HG03457 (cell line): ENCODE data around the gene DDHD1.
A peak's percentile ranks its signal among the peaks of the same experiment; 100 is the strongest.
"Not testable (repeated sequence)": the region's sequence is repeated elsewhere in the genome, so short reads cannot be mapped to it uniquely, and the experiment has no call there.

Source experiments
- ATAC-seq: cut with Tn5 transposase; IDR thresholded peaks from one replicate; pipeline ENCODE4 v1.9.1; 2021; ENCODE audit warnings: moderate number of reproducible peaks; ENCODE audit not compliant: unreplicated experiment

DDHD1 gene

DNA sequence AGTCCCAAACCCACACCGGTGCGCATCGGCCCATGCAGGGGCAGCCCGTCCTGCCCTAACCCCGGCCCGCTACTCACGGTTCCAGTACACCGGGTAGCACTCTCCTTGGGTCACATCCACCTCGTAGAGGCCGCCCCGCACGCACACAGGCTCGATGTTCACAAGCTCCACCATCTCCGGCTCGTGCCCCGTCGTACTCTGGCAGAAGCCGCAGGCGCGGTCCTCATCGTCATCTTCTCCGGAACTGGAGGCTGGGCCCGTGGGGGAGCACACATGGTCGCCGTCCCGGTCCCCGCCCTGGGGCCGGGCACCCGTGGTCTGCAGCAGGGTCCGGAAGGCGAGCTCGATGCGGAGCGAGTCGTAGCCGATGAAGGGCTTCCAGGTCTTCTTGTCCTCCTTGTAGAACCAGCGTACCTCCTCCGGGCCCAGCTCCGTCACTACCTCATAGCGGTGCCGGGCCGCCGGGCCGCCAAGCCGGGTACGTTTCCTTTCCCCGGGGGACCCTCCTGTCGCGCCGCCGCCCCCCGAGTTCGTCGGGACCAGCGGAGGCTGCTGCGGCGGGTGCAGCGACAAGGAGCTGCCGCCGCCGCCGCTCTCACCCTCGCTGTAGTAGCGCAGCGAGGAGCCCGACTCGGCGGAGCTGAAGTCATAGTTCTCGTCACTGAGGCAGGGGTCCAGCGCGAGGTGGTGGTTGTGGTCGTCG is 788 bp downstream of the DDHD1 start:
- ATAC-seq, result peak; percentile 4

DNA sequence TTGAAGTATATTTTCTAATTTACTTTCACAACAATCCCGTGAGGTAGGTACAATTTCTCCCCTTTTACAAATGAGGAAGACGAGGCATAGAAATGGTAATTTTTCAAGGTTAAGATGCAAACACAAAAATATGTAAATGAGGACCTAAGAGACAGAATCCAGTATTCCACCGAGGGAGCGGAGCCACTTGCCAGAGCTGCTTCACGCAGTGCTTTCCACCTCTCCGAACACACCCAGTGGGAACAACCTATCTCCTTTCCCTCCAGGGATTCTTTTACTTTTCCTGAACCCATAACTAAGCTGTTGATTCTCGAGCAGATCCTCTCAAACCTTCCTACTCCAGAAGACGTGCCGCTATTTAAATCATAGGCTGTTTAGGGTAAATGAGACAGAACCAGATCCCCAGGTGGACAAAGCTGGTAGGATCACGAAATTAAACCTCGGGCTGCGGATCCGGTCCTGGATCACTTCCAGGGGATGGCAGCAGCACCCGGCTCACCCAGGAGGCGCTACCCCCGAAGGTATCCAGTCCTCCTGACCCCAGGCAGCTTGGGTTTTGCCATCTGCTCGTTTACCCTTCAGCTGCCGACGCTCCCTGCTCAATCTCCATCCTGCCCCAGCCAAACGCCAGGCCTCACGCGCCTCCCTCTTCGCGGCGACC is 1.5 kb downstream of the DDHD1 start:
- no peak for ATAC-seq

DNA sequence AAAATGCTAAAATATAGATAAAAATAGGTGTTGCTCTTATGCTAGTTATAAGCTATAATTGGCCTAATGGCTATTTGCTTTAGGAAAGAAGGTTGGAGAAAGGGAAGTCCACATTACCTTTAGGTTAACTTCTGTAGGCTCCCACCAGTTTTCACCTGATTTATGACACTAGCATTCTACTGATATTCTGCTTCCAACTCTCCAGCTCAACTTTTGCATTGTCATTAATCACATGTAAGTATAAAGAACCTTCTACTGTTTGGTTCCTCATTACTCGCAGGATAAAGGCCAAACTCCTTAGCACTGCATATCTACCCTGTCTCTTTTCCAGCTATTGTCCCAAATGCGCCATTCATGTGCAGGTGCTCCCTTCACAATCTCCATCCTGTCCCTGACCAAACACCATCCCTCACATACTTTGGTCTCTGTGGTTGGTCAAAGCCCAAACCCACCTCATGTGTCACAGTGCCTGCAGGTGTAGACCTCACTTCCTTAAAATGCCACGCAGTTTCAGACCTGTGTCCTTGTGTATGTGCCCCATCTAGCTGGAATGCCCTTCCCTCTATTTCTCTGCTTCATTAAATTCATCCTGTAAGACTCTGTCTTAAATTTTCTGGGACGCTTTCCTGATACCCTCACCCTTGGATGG is 3.3 kb downstream of the DDHD1 start:
- no peak for ATAC-seq

DNA sequence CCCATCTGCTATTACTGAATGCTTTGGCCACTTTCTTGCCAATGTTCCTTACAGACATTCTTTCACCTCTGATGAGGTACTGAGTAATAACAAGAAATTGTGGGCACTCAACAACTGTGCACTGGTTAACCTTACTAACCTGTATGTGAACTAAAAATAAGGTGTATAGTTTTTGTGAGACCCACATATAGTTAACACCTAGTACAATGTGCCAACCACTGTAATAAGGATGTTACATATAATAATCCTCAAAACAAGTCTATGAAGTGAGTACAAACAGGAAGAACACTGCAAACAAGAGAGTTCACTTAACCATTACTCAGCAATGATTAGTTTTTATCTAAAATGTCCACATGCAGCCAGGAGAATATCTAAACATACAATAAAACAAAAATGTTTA is 4.5 kb downstream of the DDHD1 start:
- no peak for ATAC-seq

DNA sequence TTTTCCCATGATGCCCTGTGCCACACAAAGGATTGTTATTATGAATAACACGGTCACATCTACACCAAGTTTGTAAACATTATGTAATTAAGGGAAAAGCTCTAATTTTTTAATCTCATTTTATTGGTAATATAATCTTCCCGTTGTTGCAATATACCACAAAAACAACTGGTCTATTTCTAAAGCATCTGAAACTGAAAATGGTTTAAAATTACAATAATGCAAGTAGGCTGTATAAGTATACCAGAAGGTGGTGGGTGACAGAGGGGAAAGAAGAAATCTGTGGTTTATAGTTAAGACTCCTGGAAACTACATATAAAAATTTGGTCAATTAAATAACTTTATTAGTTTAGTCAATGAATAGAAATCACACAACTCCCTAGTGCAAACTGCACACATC is 5.2 kb downstream of the DDHD1 start:
- ATAC-seq, result no peak

DNA sequence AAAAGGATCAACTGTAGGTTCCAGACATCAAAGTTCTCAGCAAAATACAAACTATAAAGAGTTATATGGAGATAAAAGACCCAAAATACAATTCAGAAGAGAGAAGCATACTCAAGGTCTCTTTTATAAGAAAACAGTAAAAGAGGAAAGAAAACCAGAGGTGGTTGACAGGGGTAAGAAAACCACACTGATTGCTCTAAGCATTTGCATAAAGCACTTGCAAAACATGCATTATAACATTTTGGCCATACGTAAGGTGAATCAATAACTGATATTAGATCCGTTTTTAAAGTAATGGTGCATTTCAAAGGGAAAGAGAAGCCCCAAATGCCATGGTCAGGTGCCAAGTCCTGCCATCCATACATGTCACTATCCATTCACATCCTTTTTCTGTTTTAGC is 5.9 kb downstream of the DDHD1 start:
- ATAC-seq, result peak; percentile 29

DNA sequence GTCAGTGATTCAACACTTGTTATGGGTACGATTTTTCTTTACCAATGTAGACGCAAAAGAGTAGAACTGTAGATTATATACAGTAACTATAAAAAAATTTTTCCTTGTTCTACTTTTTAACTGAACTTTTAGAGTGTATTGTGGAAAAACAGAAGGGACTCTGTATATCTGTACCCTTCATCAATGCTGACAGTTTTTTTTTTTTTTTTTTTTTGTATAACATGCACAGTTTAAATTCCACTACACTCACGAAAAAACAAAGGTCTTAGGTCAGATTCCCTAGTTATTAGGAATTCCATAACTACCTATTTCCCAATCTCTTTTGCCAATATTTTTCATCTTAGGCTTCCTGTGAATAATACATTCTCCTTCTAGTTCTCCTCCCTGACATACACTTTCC is 6.4 kb downstream of the DDHD1 start:
- ATAC-seq, result no peak

DNA sequence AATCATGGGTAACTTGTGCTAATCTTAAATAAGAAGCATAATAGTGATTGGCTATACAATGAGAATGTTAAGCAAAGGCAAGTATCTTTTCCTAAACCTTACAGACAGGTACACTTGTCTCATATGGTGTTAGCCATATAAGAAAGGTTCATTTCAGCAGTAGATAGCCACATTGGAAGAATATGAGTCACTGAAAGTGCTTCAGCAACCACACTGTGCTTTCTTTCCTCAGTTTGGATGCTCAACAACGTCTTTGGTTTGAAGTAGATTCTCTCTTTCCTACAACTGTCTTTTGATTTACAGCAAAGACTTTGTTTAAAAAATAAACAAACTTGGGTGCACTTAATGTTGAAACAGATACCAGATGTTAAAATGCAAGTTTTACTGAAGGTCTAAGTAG is 8.9 kb downstream of the DDHD1 start:
- peak; percentile 56 for ATAC-seq

DNA sequence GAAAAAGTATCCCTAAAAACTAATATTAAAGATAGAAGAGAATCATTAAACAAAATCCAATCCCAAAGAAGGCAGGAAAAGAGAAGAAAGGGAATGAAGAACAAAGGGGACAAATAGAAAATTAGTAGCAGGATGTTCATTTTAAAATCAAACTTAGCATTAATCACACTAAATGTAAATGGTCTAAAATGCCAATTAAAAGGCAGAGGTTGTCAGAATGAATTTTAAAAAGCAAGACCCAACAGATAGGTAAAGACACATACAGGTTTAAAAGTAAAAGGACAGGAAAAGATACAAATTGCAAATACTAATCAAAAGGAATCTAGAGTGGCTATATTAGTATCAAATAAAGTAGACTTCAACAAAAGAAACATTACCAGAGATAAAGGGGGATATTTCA is 12.5 kb downstream of the DDHD1 start:
- ATAC-seq, result no peak

DNA sequence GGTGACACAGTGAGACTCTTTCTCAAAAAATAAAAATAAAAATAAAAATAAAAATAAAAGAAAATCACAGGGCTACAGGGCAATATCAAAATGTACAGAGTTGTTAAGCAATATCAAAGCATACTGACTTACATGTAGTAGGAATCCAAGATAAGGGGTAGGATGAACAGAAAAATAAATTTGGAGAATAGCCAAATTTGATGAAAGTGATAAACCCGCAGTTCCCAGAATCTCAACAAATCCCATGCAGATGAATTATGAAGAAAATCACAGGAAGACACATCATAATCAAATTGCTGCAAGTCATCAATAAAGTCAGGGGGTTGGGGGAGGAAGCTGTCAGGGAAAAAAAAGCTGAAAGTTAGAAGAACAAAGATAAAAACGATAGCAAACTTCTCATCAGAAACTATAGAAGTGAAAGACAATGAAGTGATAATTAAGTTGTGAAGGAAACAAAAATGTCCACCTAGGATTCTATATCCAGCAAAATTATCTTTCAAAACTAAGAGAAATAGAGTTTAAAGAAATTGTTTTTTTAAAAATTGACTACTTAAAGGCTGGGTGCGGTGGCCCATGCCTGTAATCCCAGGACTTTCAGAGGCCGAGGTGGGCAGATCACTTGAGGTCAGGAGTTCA is 15.4 kb downstream of the DDHD1 start:
- ATAC-seq, result no peak

DNA sequence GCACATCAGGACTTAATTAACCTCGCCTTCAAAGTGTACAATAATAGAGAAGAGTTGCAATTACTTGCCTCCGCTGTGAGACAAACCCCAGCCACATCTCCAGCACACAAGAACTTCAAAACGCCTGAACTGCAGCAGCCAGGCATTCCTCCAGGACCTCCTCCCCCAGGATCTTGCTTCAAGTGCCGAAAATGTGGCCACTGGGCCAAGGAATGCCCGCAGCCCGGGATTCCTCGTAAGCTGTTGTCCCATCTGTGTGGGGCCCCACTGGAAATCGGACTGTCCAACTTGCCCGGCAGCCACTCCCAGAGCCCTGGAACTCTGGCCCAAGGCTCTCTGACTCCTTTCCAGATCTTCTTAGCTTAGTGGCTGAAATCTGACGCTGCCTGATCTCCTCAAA is 22.6 kb downstream of the DDHD1 start:
- ATAC-seq, result not testable (repeated sequence)

DNA sequence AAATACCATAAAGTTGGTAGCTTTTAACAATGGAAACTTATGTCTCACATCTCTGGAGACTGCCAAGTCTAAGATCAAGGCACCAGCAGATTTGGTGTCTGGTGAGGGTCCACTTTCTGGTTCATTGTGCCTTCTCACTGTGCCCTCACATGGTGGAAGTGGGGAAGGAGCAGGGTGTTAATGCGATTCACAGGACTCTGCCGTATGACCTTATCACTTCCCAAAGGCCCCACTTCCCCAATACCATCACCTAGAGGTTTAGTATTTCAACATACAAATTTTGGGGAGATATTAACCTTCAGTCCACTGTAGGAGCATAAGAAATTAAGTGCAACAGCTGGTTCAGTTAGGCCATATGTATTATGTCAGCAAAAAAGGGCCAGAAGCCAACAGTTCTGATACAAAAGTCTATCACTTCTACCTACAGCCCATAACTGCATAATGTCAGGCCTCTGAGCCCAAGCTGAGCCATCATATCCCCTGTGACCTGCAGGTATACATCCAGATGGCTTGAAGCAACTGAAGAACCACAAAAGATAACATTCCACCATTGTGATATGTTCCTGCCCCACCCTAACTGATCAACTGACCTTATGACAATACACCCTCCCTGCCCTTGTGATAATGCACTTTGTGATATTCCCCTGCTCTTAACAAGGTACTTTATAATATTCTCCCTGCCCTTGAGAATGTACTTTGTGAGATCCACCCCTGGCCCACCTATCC is 24.7 kb downstream of the DDHD1 start:
- ATAC-seq, result no peak

DNA sequence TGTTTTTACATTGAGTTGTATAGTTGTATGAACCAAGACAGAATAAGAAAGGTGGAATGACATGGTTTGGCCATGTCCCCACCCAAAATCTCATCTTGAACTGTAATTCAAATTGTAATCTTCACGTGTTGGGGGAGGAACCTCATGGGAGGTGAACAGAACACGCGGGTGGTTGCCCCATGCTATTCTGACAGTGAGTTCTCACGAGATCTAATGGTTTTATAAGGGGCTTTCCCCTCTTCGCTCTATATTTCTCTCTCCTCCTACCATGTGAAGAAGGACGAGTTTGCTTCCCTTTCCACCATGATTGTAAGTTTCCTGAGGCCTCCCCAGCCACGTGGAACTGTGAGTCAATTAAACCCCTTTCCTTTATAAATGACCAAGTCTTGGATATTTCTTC is 25.3 kb downstream of the DDHD1 start:
- ATAC-seq, result no peak

DNA sequence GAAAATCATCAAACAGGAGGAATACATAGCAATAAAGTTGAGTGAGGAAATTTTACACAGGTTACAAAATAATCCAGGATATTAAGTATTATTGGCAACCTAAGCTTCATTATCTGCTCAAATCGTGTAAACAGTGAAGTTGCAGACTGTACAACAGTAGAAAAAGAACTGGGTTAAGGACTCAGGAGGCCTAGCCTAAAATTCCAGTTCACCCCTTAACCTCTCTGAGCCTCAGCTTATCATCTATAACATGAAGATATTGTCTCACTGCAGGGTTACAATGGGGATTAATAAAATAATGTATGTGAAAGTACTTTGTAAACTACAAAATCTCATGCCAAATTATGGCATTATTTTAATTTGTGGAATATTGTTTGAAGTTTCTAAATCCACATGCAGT is 26.0 kb downstream of the DDHD1 start:
- no peak for ATAC-seq

DNA sequence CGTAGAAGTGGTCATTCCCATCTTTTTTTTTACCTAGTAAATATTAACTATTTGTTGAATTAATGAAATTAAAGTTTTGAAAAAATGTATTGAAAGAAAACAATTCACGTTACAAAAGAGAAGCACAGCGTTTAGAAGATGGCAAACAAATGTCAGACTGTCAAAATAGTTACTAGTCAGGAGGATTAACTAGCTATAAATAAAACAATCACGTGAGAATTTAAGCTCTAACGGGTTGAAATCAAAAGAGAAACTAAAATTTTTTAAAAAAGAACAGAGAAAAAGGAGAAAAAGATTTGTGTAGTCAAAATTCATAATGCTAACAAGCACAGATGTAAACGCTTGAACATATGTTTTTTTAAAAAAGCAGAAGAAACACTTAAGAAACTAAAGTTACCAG is 26.4 kb downstream of the DDHD1 start:
- no peak for ATAC-seq

DNA sequence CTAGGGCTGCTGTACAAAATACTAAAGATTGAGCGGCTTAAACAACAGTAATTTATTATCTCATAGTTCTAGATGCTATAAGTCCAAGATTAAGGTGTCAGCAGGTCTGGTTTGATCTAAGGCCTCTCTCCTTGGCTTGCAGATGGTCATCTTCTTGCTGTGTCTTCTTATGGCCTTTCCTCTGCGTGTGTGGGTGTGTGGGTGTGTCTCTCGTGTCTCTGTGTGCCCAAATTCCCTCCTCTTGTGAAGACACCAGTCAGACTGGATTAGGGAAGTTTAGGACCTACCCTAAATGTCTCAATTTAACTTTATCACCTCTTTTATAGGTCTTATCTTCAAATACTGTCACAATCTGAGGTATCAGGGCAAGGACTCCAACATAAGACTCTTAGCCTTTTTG is 28.3 kb downstream of the DDHD1 start:
- no peak for ATAC-seq

DNA sequence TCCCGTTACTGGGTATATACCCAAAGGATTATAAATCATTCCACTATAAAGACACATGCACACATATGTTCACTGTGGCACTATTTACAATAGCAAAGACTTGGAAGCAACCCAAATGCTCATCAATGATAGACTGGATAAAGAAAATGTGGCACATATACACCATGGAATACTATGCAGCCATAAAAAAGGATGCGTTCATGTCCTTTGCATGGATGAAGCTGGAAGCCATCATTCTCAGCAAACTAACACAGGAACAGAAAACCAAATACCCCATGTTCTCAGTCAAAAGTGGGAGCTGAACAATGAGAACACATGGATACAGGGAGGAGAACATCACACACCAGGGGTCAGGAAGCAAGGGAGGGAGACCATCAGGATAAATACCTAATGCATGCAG is 31.7 kb downstream of the DDHD1 start:
- not testable (repeated sequence) for ATAC-seq

DNA sequence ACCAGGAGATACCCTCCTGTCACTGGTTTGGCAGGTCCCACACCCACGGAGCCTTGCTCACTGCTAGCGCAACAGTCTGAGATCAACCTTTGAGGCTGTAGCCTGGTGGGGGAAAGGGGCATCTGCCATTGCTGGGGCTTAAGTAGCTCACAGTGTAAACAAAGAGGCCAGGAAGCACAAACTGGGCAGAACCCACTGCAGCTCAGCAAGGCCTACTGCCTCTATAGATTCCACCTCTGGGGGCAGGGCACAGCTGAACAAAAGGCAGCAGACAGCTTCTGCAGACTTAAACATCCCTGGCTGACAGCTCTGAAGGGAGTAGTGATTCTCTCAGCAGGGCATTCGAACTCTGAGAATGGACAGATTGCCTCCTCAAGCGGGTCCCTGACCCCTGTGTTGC is 35.6 kb downstream of the DDHD1 start:
- ATAC-seq, result not testable (repeated sequence)

DNA sequence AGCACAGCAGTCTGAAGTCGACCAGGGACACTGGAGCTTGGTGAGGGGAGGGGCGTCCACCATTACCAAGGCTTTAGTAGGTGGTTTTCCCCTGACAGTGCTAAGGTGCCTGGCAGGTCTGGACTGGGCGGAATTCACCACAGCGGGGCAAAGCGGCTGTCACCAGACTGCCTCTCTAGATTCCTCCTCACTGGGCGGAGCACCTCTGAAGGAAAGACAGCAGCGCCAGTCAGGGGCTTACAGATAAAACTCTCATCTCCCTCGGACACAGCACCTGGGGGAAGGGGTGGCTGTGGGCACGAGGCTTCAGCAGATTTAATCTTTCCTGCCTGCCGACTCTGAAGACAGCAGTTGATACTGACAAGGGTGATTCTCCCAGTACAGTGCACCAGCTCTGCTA is 39.1 kb downstream of the DDHD1 start:
- no peak for ATAC-seq

DNA sequence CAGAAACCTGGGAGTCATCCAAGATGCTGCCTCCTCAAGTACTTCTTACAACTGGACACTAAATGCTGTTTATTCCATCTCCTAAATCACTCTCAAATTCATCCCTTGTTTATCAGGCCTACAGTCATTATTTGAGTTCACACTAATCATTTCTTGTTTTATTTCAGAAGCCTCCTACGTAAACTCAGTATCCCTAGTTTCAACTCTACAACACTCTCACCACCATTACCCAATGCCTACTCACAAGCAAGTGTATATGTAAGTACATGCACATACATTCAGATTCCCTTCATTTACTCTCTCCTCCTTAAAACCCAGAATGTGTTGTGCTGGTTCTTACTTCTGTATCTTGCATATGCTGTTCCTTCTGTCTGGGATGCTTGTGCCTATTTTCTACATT is 43.0 kb downstream of the DDHD1 start:
- ATAC-seq, result peak; percentile 6
